Calu3 (cell line): ENCODE results near the gene GRIN3A. TPM values are rescaled to one million over a fixed set of nuclear protein-coding genes. Genes with fewer than 3 reads are reported as not detected.

ENCODE experiments used
- BruUV-seq: library from RNA; stranded (reverse); fragments of 400-500 nt; replicated peaks from 2 replicates; lab custom pipeline; 2021; lab: Mats Ljungman, UMichigan
- CTCF ChIA-PET: fragments of 300-600 bp; sonication (Branson Sonifier 250); formaldehyde crosslinking; loops from one replicate; lab custom pipeline; 2022; ENCODE audit warnings: antibody characterized with exemption; lab: Charles Lee
- DNase-seq: peaks from one replicate; pipeline ENCODE4 v3.0.0; 2022
- H3K27ac Mint-ChIP-seq: one replicate; pipeline ENCODE4 v1.8.0; 2022; ENCODE audit warnings: mixed read lengths; ENCODE audit not compliant: unreplicated experiment
- H3K27me3 Mint-ChIP-seq: one replicate; pipeline ENCODE4 v1.8.0; 2022; ENCODE audit warnings: mixed read lengths; ENCODE audit not compliant: unreplicated experiment
- H3K36me3 Mint-ChIP-seq: one replicate; pipeline ENCODE4 v1.8.0; 2022; ENCODE audit warnings: mild to moderate bottlenecking, moderate library complexity, mixed read lengths; ENCODE audit not compliant: insufficient read depth, unreplicated experiment
- H3K4me1 Mint-ChIP-seq: one replicate; pipeline ENCODE4 v1.8.0; 2022; ENCODE audit warnings: mild to moderate bottlenecking, low read depth, mixed read lengths; ENCODE audit not compliant: unreplicated experiment
- H3K4me3 Mint-ChIP-seq: one replicate; pipeline ENCODE4 v1.8.0; 2022; ENCODE audit warnings: mild to moderate bottlenecking, low read depth, moderate library complexity, mixed read lengths; ENCODE audit not compliant: unreplicated experiment
- H3K9me3 Mint-ChIP-seq: one replicate; pipeline ENCODE4 v1.8.0; 2022; ENCODE audit warnings: low read depth, mixed read lengths; ENCODE audit not compliant: unreplicated experiment
- intact Hi-C: fragments of 100-400 bp; cut with micrococcal nuclease; formaldehyde crosslinking; loops from one replicate; pipeline ENCODE4 v1.10.0; 2022; ENCODE audit not compliant: unreplicated experiment
- total RNA-seq: library from RNA; stranded (reverse); gene quantifications from 2 replicates; pipeline ENCODE4 v1.2.3, GENCODE V29; 2022
- TF ChIP-seq, protein P1 (sequence below): fragments of 200-600 bp; IDR thresholded peaks from one replicate; pipeline ENCODE4 v1.8.0; 2022; ENCODE audit warnings: antibody characterized with exemption; ENCODE audit not compliant: unreplicated experiment

Gene GRIN3A
- total RNA-seq, 1 experiment from 2014 or later: not detected

GRCh38 chr9:101758304-101758930 lies 20.0 kb upstream of the GRIN3A start:
- Mint-ChIP-seq H3K4me3 (no peak overlapping the region), H3K36me3 (no peaks in the 10 kb centered on the region), H3K27me3 (no peaks in the 10 kb centered on the region), H3K27ac (no peak overlapping the region), H3K4me1 (no peaks in the 10 kb centered on the region), H3K9me3 (no peaks in the 10 kb centered on the region)
- intact Hi-C loops: loop anchor here (10.0 kb wide), 1 partner anchor 64 kb away; no protein-coding TSS in a partner anchor
- no TSS peak for BruUV-seq
- no peak for DNase-seq
- TF ChIP-seq, protein P1, sequence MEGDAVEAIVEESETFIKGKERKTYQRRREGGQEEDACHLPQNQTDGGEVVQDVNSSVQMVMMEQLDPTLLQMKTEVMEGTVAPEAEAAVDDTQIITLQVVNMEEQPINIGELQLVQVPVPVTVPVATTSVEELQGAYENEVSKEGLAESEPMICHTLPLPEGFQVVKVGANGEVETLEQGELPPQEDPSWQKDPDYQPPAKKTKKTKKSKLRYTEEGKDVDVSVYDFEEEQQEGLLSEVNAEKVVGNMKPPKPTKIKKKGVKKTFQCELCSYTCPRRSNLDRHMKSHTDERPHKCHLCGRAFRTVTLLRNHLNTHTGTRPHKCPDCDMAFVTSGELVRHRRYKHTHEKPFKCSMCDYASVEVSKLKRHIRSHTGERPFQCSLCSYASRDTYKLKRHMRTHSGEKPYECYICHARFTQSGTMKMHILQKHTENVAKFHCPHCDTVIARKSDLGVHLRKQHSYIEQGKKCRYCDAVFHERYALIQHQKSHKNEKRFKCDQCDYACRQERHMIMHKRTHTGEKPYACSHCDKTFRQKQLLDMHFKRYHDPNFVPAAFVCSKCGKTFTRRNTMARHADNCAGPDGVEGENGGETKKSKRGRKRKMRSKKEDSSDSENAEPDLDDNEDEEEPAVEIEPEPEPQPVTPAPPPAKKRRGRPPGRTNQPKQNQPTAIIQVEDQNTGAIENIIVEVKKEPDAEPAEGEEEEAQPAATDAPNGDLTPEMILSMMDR: no peak
- CTCF ChIA-PET: no interaction called here

GRCh38 chr9:101753716-101754115 lies 15.3 kb upstream of the GRIN3A start:
- CTCF ChIA-PET: no interaction called here
- no peak overlapping the region for H3K4me3 Mint-ChIP-seq

DNA sequence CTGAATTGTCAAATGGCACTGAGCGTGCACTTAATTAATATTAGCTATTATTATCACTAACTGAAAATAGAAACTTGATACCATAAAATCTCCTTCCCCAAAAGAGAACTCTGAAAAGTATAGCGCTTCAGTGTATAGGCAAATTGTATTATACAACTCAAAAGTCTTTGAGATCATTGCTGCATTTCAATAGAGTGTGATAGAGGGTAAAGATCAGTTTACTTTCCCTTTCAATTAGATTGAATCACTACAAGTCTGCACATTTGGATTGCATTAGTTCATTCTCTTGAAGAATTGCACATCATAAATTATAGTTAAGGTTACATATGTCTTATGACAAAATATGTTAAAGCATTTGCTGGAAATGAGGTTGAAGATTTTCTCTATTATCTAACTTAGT lies 13.4 kb upstream of the GRIN3A start:
- no peaks in the 10 kb centered on the region for H3K4me1 Mint-ChIP-seq
- no peak overlapping the region for H3K27ac Mint-ChIP-seq
- intact Hi-C loops: loop anchor here (10.0 kb wide), 1 partner anchor 57 kb away; no protein-coding TSS in a partner anchor
- CTCF ChIA-PET: no interaction called here
- no peaks in the 10 kb centered on the region for H3K27me3 Mint-ChIP-seq
- H3K4me3 Mint-ChIP-seq: no peak overlapping the region
- H3K9me3 Mint-ChIP-seq: no peaks in the 10 kb centered on the region
- no peak for DNase-seq
- TF ChIP-seq, protein P1: no peak
- H3K36me3 Mint-ChIP-seq: no peaks in the 10 kb centered on the region
- no TSS peak for BruUV-seq

More at GRCh38 chr9:101753716-101754115, 15.3 kb upstream of the GRIN3A start:
- no TSS peak for BruUV-seq
- Mint-ChIP-seq H3K36me3 (no peaks in the 10 kb centered on the region), H3K27ac (no peak overlapping the region), H3K4me1 (no peaks in the 10 kb centered on the region), H3K27me3 (no peaks in the 10 kb centered on the region), H3K9me3 (no peaks in the 10 kb centered on the region)
- TF ChIP-seq, protein P1: no peak
- intact Hi-C loops: loop anchor here (10.0 kb wide), 1 partner anchor 59 kb away; no protein-coding TSS in a partner anchor
- no peak for DNase-seq

DNA sequence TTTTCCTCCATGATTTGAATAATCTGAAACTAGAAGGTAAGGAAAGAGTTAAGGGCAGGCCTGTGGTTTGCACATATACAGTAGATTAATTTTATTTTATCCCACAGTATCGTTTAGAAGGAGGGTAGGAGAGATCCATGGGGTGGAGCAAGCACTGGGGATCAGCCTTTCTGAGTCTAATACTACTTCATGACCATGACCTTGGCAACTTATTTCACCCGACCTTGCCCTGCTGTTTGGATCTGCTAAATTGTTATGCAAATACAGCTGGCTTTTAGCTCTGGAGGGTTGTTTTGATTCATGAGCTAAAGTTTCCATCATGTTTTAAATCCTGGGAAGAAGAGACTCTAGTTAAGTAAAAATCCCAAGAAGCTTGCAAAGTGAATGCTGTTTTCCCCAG lies 864 bp upstream of the GRIN3A start:
- TF ChIP-seq, protein P1: no peak
- peaks cover 67% of the 10 kb centered on the region for H3K27me3 Mint-ChIP-seq
- H3K9me3 Mint-ChIP-seq: no peaks in the 10 kb centered on the region
- intact Hi-C loops: no loop called here
- H3K4me1 Mint-ChIP-seq: no peaks in the 10 kb centered on the region
- BruUV-seq: no TSS peak
- peaks cover 5% of the 10 kb centered on the region for H3K36me3 Mint-ChIP-seq
- CTCF ChIA-PET: no interaction called here
- no peak overlapping the region for H3K4me3 Mint-ChIP-seq
- DNase-seq: no peak
- H3K27ac Mint-ChIP-seq: no peak overlapping the region
